SK-N-SH (cell line): ENCODE measurements around the gene SLC25A26. TPM values are rescaled to one million over a fixed set of nuclear protein-coding genes. Genes with fewer than 3 reads are reported as not detected.
"Not testable (repeated sequence)": the region's sequence is repeated elsewhere in the genome, so short reads cannot be mapped to it uniquely, and the experiment has no call there.

Experiments used
- CTCF ChIA-PET: fragments of 300-600, 350-600 bp; formaldehyde crosslinking; extraction: SDS; loops from one replicate; lab custom pipeline; 2021; lab: Yijun Ruan, JAX
- POLR2A ChIA-PET: fragments of 350-600 bp; sonication (Branson Sonifier 250); formaldehyde crosslinking; extraction: SDS; loops from one replicate; lab custom pipeline; 2020; ENCODE audit warnings: antibody characterized with exemption, inconsistent platforms; lab: Yijun Ruan, JAX
- DNase-seq: peaks from one replicate; pipeline ENCODE4 v3.0.0; 2012
- H2AFZ ChIP-seq: fragments of 200-600 bp; sonication (generic); 2 replicates; pipeline ENCODE4 v1.8.1; 2016; ENCODE audit warnings: antibody characterized with exemption, mild to moderate bottlenecking, low read depth
- H3F3A ChIP-seq: fragments of 200-600 bp; sonication (generic); replicated peaks from 2 replicates; pipeline ENCODE3; 2016; ENCODE audit warnings: antibody characterized with exemption, mild to moderate bottlenecking; ENCODE audit not compliant: insufficient read depth
- H3K27ac ChIP-seq, 2 experiments: fragments of 200-500 bp in 1 of 2; fragments of 200-600 bp in 1 of 2; sonication (Bioruptor generic) in 1 of 2; sonication (generic), shearing (Covaris generic) in 1 of 2; 2 replicates each; pipeline versions ENCODE4 v1.5.1 to v1.6.1; 2014 to 2016; ENCODE audit warnings: low read depth in 2 of 2, inconsistent platforms in 1 of 2, low read length in 1 of 2, mild to moderate bottlenecking in 1 of 2, mixed read lengths in 1 of 2
- H3K27me3 ChIP-seq: fragments of 200-600 bp; sonication (generic), shearing (Covaris generic); 2 replicates; pipeline ENCODE4 v1.6.1; 2016; ENCODE audit warnings: mixed run types; ENCODE audit not compliant: insufficient read depth
- H3K36me3 ChIP-seq, 2 experiments: fragments of 200-500 bp in 1 of 2; fragments of 200-600 bp in 1 of 2; sonication (Bioruptor generic) in 1 of 2; sonication (generic) in 1 of 2; replicated peaks in 1 of 2; 2 replicates each; pipeline versions ENCODE3 to v1.5.1; 2014 to 2016; ENCODE audit warnings: low read length in 1 of 2, mild to moderate bottlenecking in 1 of 2; ENCODE audit not compliant: insufficient read depth in 2 of 2, control insufficient read depth in 1 of 2
- H3K4me1 ChIP-seq, 2 experiments: fragments of 200-500 bp in 1 of 2; fragments of 200-600 bp in 1 of 2; sonication (Bioruptor generic) in 1 of 2; sonication (generic), shearing (Covaris generic) in 1 of 2; 2 replicates each; pipeline versions ENCODE4 v1.5.1 to v1.6.1; 2014 to 2016; ENCODE audit warnings: low read depth in 1 of 2, low read length in 1 of 2, mixed run types in 1 of 2; ENCODE audit not compliant: insufficient read depth in 2 of 2, control insufficient read depth in 1 of 2
- H3K4me2 ChIP-seq: fragments of 200-600 bp; sonication (generic), shearing (Covaris generic); 2 replicates; pipeline ENCODE4 v1.6.1; 2017; ENCODE audit warnings: mixed run types
- H3K4me3 ChIP-seq, 2 experiments: fragments of 200-500 bp in 1 of 2; fragments of 200-600 bp in 1 of 2; sonication (Bioruptor generic) in 1 of 2; sonication (generic), shearing (Covaris generic) in 1 of 2; 2 replicates each; pipeline versions ENCODE4 v1.5.1 to v1.8.1; 2014 to 2016; ENCODE audit warnings: low read depth in 2 of 2, inconsistent platforms in 1 of 2, low read length in 1 of 2, mild to moderate bottlenecking in 1 of 2, mixed read lengths in 1 of 2, moderate library complexity in 1 of 2
- H3K79me2 ChIP-seq: fragments of 200-600 bp; sonication (generic); 2 replicates; pipeline ENCODE4 v1.8.1; 2017; ENCODE audit warnings: mild to moderate bottlenecking; ENCODE audit not compliant: insufficient read depth
- H3K9ac ChIP-seq: fragments of 200-600 bp; sonication (generic); 2 replicates; pipeline ENCODE4 v1.6.1; 2017; ENCODE audit warnings: mixed run types
- H3K9me2 ChIP-seq: fragments of 200-600 bp; sonication (generic); 2 replicates; pipeline ENCODE4 v1.6.1; 2017; ENCODE audit warnings: mixed run types
- H3K9me3 ChIP-seq: fragments of 200-600 bp; sonication (generic); 2 replicates; pipeline ENCODE4 v1.6.1; 2017; ENCODE audit warnings: mixed run types, mild to moderate bottlenecking, moderate library complexity
- H4K20me1 ChIP-seq: fragments of 200-600 bp; sonication (generic); 2 replicates; pipeline ENCODE4 v1.6.1; 2017; ENCODE audit warnings: mild to moderate bottlenecking, mixed run types; ENCODE audit not compliant: insufficient read depth
- CHD2 ChIP-seq: fragments of 150-350 bp; IDR thresholded peaks from 2 replicates; pipeline ENCODE4 v1.6.1; 2018; ENCODE audit warnings: low read length; ENCODE audit not compliant: partially characterized antibody
- CTCF ChIP-seq: fragments of 200-600 bp; sonication (generic); IDR thresholded peaks from 2 replicates; pipeline ENCODE4 v1.6.1; 2017; ENCODE audit warnings: antibody characterized with exemption, mild to moderate bottlenecking, moderate library complexity
- EZH2phosphoT487 ChIP-seq: fragments of 200-600 bp; sonication (generic); IDR thresholded peaks from 2 replicates; pipeline ENCODE4 v1.6.1; 2017; ENCODE audit warnings: low read depth, mixed run types, mild to moderate bottlenecking, antibody characterized with exemption, moderate library complexity, borderline replicate concordance
- FOSL2 ChIP-seq: IDR thresholded peaks from 2 replicates; pipeline ENCODE4 v1.4.0; 2012; ENCODE audit warnings: low read depth, mild to moderate bottlenecking, moderate library complexity, borderline replicate concordance
- FOXJ3 ChIP-seq: sonication (generic); formaldehyde crosslinking; IDR thresholded peaks from 2 replicates; pipeline ENCODE4 v1.5.1; 2020; ENCODE audit warnings: mild to moderate bottlenecking, missing genetic modification reagents
- JUND ChIP-seq: IDR thresholded peaks from 2 replicates; pipeline ENCODE4 v1.4.0; 2012
- PBX3 ChIP-seq: IDR thresholded peaks from 2 replicates; pipeline ENCODE4; 2012
- RFX5 ChIP-seq: IDR thresholded peaks from 2 replicates; pipeline ENCODE4 v1.6.1; 2012; ENCODE audit warnings: mild to moderate bottlenecking, improper control_type of control experiment, low read length
- WGBS: methylation state at CpG from one replicate; pipeline ENCODE4 v1.1.6; 2017; ENCODE audit warnings: low lambda C conversion rate; 5-methylcytosine and 5-hydroxymethylcytosine counted together
- polyA plus RNA-seq, 3 experiments: library from polyadenylated mRNA; depleted of rRNA; stranded (reverse); fragments of >200 nt; gene quantifications; 2 replicates each; pipeline ENCODE4 v1.2.3, GENCODE V29; 2012
- TF ChIP-seq, protein P1 (sequence below): IDR thresholded peaks from 2 replicates; pipeline ENCODE4 v1.4.0; 2012; ENCODE audit warnings: low read depth, borderline replicate concordance
- TF ChIP-seq, protein P2 (sequence below): fragments of 150-350 bp; IDR thresholded peaks from 2 replicates; pipeline ENCODE4 v1.6.1; 2016; ENCODE audit warnings: mild to moderate bottlenecking, low read depth, low read length
- TF ChIP-seq, protein P3 (sequence below): fragments of 150-350 bp; IDR thresholded peaks from 2 replicates; pipeline ENCODE4 v1.6.1; 2017; ENCODE audit warnings: antibody characterized with exemption, low read length, low read depth, borderline replicate concordance

The SLC25A26 gene
- polyA plus RNA-seq, 1 of the 3 experiments (the other 2 are of a cell fraction) = 31.8 TPM

GRCh38 chr3:66224220-66224619 is 3.4 kb downstream of the SLC25A26 start (continued):
- TF ChIP-seq PBX3 (no peak), JUND (no peak), CTCF (no peak)
- TF ChIP-seq, protein P1, sequence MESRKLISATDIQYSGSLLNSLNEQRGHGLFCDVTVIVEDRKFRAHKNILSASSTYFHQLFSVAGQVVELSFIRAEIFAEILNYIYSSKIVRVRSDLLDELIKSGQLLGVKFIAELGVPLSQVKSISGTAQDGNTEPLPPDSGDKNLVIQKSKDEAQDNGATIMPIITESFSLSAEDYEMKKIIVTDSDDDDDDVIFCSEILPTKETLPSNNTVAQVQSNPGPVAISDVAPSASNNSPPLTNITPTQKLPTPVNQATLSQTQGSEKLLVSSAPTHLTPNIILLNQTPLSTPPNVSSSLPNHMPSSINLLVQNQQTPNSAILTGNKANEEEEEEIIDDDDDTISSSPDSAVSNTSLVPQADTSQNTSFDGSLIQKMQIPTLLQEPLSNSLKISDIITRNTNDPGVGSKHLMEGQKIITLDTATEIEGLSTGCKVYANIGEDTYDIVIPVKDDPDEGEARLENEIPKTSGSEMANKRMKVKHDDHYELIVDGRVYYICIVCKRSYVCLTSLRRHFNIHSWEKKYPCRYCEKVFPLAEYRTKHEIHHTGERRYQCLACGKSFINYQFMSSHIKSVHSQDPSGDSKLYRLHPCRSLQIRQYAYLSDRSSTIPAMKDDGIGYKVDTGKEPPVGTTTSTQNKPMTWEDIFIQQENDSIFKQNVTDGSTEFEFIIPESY = no peak

- H3K9ac ChIP-seq, H3F3A ChIP-seq, H3K4me1 ChIP-seq, H3K9me2 ChIP-seq, DNase-seq, H3K27me3 ChIP-seq, H4K20me1 ChIP-seq, H3K9me3 ChIP-seq, H3K4me2 ChIP-seq, POLR2A ChIA-PET, H3K27ac ChIP-seq, H2AFZ ChIP-seq, H3K4me3 ChIP-seq: not testable (repeated sequence)
- WGBS = 92% methylated on average over 3 of the region's 3 CpGs
- H3K79me2 ChIP-seq = peaks cover 33% of the 10 kb centered on the region
- H3K36me3 ChIP-seq = peaks cover 0 to 14% of the 10 kb centered on the region in 2 experiments
- CTCF ChIA-PET = interaction anchor here (1.3 to 1.6 kb wide), 2 partner anchors 10 to 28 kb away, joined by 3 to 5 read pairs; no protein-coding TSS in a partner anchor
These were observed 5.3 kb downstream of the SLC25A26 start for GRCh38 chr3:66226093-66226492.

- no peak overlapping the region for H3K4me3 ChIP-seq
- no peak overlapping the region for H3K4me2 ChIP-seq
- H3F3A ChIP-seq = no peaks in the 10 kb centered on the region
- no peak overlapping the region for H3K9ac ChIP-seq
- H2AFZ ChIP-seq = no peak overlapping the region
- DNase-seq = no peak
- ChIA-PET CTCF (interaction anchor here (1.6 kb wide), 1 partner anchor 9 kb away, joined by 3 read pairs; no protein-coding TSS in a partner anchor), POLR2A (no interaction called here)
- no peaks in the 10 kb centered on the region for H3K9me3 ChIP-seq
- peaks cover 0 to 14% of the 10 kb centered on the region in 2 experiments for H3K36me3 ChIP-seq
- no peaks in the 10 kb centered on the region for H4K20me1 ChIP-seq
- H3K79me2 ChIP-seq = peaks cover 24% of the 10 kb centered on the region; the same call in 1 of the 2 replicates
- no peaks in the 10 kb centered on the region for H3K27me3 ChIP-seq
- TF ChIP-seq EZH2phosphoT487 (no peak), FOXJ3 (CRISPR knock-in tag) (no peak), JUND (no peak), CHD2 (no peak), FOSL2 (no peak), RFX5 (no peak)
- TF ChIP-seq, protein P2, sequence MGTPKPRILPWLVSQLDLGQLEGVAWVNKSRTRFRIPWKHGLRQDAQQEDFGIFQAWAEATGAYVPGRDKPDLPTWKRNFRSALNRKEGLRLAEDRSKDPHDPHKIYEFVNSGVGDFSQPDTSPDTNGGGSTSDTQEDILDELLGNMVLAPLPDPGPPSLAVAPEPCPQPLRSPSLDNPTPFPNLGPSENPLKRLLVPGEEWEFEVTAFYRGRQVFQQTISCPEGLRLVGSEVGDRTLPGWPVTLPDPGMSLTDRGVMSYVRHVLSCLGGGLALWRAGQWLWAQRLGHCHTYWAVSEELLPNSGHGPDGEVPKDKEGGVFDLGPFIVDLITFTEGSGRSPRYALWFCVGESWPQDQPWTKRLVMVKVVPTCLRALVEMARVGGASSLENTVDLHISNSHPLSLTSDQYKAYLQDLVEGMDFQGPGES = no peak
- TF ChIP-seq, protein P1 = no peak
- TF ChIP-seq, protein P3, sequence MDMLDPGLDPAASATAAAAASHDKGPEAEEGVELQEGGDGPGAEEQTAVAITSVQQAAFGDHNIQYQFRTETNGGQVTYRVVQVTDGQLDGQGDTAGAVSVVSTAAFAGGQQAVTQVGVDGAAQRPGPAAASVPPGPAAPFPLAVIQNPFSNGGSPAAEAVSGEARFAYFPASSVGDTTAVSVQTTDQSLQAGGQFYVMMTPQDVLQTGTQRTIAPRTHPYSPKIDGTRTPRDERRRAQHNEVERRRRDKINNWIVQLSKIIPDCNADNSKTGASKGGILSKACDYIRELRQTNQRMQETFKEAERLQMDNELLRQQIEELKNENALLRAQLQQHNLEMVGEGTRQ = no peak
- H3K9me2 ChIP-seq = no peaks in the 10 kb centered on the region
- H3K27ac ChIP-seq = no peak overlapping the region
- WGBS = 88% methylated on average over 3 of the region's 3 CpGs
- H3K4me1 ChIP-seq = no peaks in the 10 kb centered on the region; a peak in 1 of 4 replicates
These were observed 6.2 kb downstream of the SLC25A26 start for GRCh38 chr3:66227051-66227450.
